Esophagus (tissue), 2 donors: ENCODE results near the gene OLFML2B. TPM values are rescaled to one million over a fixed set of nuclear protein-coding genes. Genes with fewer than 3 reads are reported as not detected.

Source experiments
- H3K27ac ChIP-seq, 2 donors: one replicate each; pipeline ENCODE4 v1.5.1; 2013; ENCODE audit warnings: low read depth in 2 of 2, mild to moderate bottlenecking in 2 of 2, inconsistent platforms in 1 of 2, low read length in 1 of 2, moderate library complexity in 1 of 2
- H3K27me3 ChIP-seq, 2 donors: one replicate each; pipeline ENCODE4 v1.6.1; 2013; ENCODE audit warnings: low read length in 2 of 2, control low read depth in 1 of 2, mild to moderate bottlenecking in 1 of 2; ENCODE audit not compliant: insufficient read depth in 2 of 2, control insufficient read depth in 1 of 2
- H3K36me3 ChIP-seq, 2 donors: one replicate each; pipeline ENCODE4 v1.6.1; 2013; ENCODE audit warnings: low read length in 1 of 2; ENCODE audit not compliant: control insufficient read depth in 2 of 2, insufficient read depth in 2 of 2
- H3K4me1 ChIP-seq, 2 donors: one replicate each; pipeline ENCODE4 v1.6.1; 2013; ENCODE audit warnings: low read length in 1 of 2; ENCODE audit not compliant: control insufficient read depth in 2 of 2, insufficient read depth in 2 of 2
- H3K4me3 ChIP-seq, 2 donors: one replicate each; pipeline ENCODE4 v1.5.1; 2013; ENCODE audit warnings: low read length in 2 of 2, mild to moderate bottlenecking in 2 of 2, low read depth in 1 of 2, moderate library complexity in 1 of 2
- H3K9me3 ChIP-seq, 2 donors: one replicate each; pipeline ENCODE4 v1.6.1; 2013; ENCODE audit warnings: mild to moderate bottlenecking in 2 of 2, low read depth in 1 of 2, low read length in 1 of 2, moderate library complexity in 1 of 2; ENCODE audit not compliant: control insufficient read depth in 2 of 2, insufficient read depth in 1 of 2
- WGBS, 2 donors: extraction: QIAGEN DNeasy Blood & Tissue Kit; methylation state at CpG; one replicate each; pipeline ENCODE4 v1.1.7; 2013; 5-methylcytosine and 5-hydroxymethylcytosine counted together
- polyA plus RNA-seq, 2 donors: library from polyadenylated mRNA; stranded (reverse); fragments of 200-250 nt; gene quantifications; one replicate each; pipeline ENCODE4 v1.2.3, GENCODE V29; 2013
- donor health status: healthy with polysubstance abuse.
- donor health status: Bipolar disorder and iron deficiency.

The OLFML2B gene
- polyA plus RNA-seq, 2 donors = 0.29 to 0.66 TPM

- peaks cover 0 to 3% of the 10 kb centered on the region in 2 donors for H3K9me3 ChIP-seq
- peaks cover 0 to 6% of the 10 kb centered on the region in 2 donors for H3K4me1 ChIP-seq
- peaks cover 0 to 2% of the 10 kb centered on the region in 2 donors for H3K36me3 ChIP-seq
- no peak overlapping the region for H3K27ac ChIP-seq
- 84 to 87% methylated on average over 8 of the region's 8 CpGs for WGBS, 2 donors
- no peak overlapping the region for H3K4me3 ChIP-seq
- H3K27me3 ChIP-seq = no peaks in the 10 kb centered on the region
Observed at GRCh38 chr1:161981126-161981525, 42.5 kb downstream of the OLFML2B start.

GRCh38 chr1:161978011-161978790, 45.5 kb downstream of the OLFML2B start:
- H3K4me1 ChIP-seq = peaks cover 4 to 6% of the 10 kb centered on the region in 2 donors
- H3K36me3 ChIP-seq = no peaks in the 10 kb centered on the region
- no peaks in the 10 kb centered on the region for H3K9me3 ChIP-seq
- H3K4me3 ChIP-seq = no peak overlapping the region
- no peaks in the 10 kb centered on the region for H3K27me3 ChIP-seq
- no peak overlapping the region for H3K27ac ChIP-seq
- WGBS, 2 donors = 86 to 89% methylated on average over 28 to 31 of the region's 31 CpGs

GRCh38 chr1:161973924-161974845, 49.5 kb downstream of the OLFML2B start:
- Histone ChIP-seq H3K4me3 (no peak overlapping the region), H3K36me3 (no peaks in the 10 kb centered on the region), H3K27ac (no peak overlapping the region), H3K27me3 (no peaks in the 10 kb centered on the region), H3K9me3 (no peaks in the 10 kb centered on the region), H3K4me1 (peaks cover 3 to 6% of the 10 kb centered on the region in 2 donors)
- 45% methylated on average over 9 of the region's 9 CpGs for WGBS, 2 donors

DNA sequence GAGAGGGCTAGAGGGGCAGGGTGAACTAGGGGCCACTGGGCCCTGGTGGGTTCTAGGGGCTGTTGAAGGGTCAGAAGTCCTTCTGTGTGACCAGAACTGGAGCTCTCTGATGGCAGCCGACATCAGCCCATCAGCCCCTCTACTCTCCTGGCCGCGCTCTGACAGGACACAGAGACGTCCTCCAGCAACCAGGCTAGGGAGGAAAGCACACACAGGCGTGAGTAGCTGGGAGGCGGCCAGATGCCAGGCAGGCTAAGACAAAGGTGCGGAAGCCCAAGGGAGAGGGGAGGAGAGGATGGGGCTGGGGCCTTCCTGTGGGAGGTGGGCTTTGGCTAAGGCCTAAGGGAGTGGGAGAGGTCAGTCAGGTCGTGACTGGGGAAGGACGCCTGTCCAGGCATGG, 50.8 kb downstream of the OLFML2B start:
- Histone ChIP-seq H3K27ac (no peak overlapping the region), H3K36me3 (no peaks in the 10 kb centered on the region), H3K9me3 (no peaks in the 10 kb centered on the region), H3K27me3 (no peaks in the 10 kb centered on the region), H3K4me3 (no peak overlapping the region), H3K4me1 (peaks cover 3 to 6% of the 10 kb centered on the region in 2 donors)
- WGBS, 2 donors = 82 to 85% methylated on average over 9 of the region's 9 CpGs

DNA sequence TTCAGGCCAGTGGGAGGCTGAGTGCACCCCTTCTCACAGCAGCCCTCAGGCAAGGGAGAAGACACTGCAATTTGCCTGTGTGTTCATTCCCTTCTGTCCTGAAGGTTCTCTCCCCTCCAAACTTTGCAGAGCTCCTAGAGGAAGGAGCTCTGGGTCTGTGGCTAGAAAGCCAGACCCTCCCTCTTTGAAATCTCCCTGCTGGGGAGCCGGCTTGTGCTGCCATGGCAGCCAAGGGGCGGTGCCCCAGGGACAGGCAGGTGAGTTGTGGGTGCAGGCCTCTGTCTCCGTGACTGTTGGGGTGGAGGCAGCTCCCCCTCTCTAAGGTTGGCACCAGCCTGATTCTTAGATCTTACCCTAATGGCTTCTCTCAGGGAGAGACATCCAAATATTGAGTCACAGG, 53.0 kb downstream of the OLFML2B start:
- Histone ChIP-seq H3K27me3 (no peaks in the 10 kb centered on the region), H3K36me3 (no peaks in the 10 kb centered on the region), H3K9me3 (no peaks in the 10 kb centered on the region), H3K4me1 (peaks cover 3 to 6% of the 10 kb centered on the region in 2 donors), H3K27ac (no peak overlapping the region), H3K4me3 (no peak overlapping the region)
- WGBS, 2 donors = 39 to 44% methylated on average over 3 of the region's 3 CpGs

- Histone ChIP-seq H3K27me3 (no peaks in the 10 kb centered on the region), H3K9me3 (no peaks in the 10 kb centered on the region), H3K27ac (no peak overlapping the region), H3K4me1 (peaks cover 3 to 6% of the 10 kb centered on the region in 2 donors), H3K4me3 (no peak overlapping the region), H3K36me3 (no peaks in the 10 kb centered on the region)
- 77 to 82% methylated on average over 6 of the region's 6 CpGs for whole genome bisulfite sequencing, 2 donors
Observed at GRCh38 chr1:161970036-161970435, 53.6 kb downstream of the OLFML2B start.

GRCh38 chr1:161966067-161966466, 57.6 kb downstream of the OLFML2B start:
- H3K36me3 ChIP-seq = no peaks in the 10 kb centered on the region
- peaks cover 0 to 3% of the 10 kb centered on the region in 2 donors for H3K4me1 ChIP-seq
- no peak overlapping the region for H3K27ac ChIP-seq
- H3K4me3 ChIP-seq = no peak overlapping the region
- WGBS, 2 donors = 83 to 90% methylated on average over 4 of the region's 4 CpGs
- no peaks in the 10 kb centered on the region for H3K27me3 ChIP-seq
- H3K9me3 ChIP-seq = no peaks in the 10 kb centered on the region

GRCh38 chr1:161962091-161962887, 61.4 kb downstream of the OLFML2B start:
- WGBS, 2 donors = 18 to 43% methylated on average over 8 of the region's 8 CpGs
- H3K36me3 ChIP-seq = peaks cover 2 to 6% of the 10 kb centered on the region in 2 donors
- H3K9me3 ChIP-seq = no peaks in the 10 kb centered on the region
- H3K27me3 ChIP-seq = no peaks in the 10 kb centered on the region
- no peak overlapping the region for H3K4me3 ChIP-seq
- peak overlapping the region in 1 of 2 donors; percentile 43 for H3K27ac ChIP-seq
- H3K4me1 ChIP-seq = no peaks in the 10 kb centered on the region

DNA sequence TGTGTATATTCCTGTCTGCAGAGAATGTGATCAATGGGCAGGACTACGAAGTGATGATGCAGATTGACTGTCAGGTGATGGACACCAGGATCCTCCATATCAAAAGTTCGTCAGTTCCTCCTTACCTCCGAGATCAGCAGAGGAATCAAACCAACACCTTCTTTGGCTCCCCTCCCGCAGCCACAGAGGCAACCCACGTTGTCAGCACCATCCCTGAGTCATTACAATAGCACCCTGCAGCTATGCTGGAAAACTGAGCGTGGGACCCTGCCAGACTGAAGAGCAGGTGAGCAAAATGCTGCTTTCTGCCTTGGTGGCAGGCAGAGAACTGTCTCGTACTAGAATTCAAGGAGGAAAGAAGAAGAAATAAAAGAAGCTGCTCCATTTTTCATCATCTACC, 65.2 kb downstream of the OLFML2B start:
- Histone ChIP-seq H3K27me3 (no peaks in the 10 kb centered on the region), H3K36me3 (peaks cover 2 to 6% of the 10 kb centered on the region in 2 donors), H3K4me1 (no peaks in the 10 kb centered on the region), H3K27ac (no peak overlapping the region), H3K9me3 (no peaks in the 10 kb centered on the region), H3K4me3 (no peak overlapping the region)
- 44 to 58% methylated on average over 7 of the region's 7 CpGs for WGBS, 2 donors
